NCI-H748 (cell line): ENCODE results near the gene ALKBH1.
"Not testable (repeated sequence)": the region's sequence is repeated elsewhere in the genome, so short reads cannot be mapped to it uniquely, and the experiment has no call there.

Source experiments
- DNase-seq: peaks from one replicate; lab custom pipeline; 2025; ENCODE audit not compliant: unreplicated experiment; lab: John Stamatoyannopoulos, UW

ALKBH1 gene

DNA sequence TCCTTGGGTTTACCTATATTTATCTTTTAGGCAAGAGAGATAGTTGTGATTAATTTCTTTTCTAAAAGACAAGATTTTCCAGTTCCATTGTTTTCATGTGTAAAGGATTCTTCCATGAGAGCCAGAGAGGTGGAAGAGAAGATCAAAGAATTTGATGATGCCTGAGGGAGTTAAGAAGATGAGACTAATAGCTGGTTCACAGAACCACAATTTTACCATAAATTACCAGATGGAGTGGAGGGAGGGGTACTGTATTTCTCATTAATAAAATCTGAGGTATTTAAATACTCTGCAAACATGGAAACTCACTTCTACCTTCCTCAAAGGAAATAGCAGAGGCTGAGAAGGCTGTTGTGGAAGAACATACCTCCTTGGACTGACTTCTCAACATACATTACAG is 34.6 kb downstream of the ALKBH1 start:
- no peak for DNase-seq

DNA sequence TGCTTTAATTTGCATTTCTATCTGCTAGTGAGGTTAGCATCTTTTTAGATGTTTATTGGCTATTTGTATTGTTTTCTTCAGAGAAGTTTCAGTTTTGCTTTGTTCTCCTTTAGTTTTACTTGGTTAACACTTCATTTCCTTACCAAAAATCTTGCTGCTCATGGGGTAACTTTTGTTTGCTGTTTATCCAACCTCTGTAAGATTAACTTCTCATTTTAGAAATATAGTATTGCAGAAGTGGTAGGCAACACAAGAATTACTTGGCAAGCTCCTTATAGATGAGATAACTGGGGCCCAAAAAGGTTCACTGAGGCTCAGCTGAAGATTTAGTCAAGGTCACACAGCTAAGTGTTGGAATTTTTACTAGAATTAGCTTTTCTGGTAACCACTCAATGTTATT is 40.5 kb downstream of the ALKBH1 start:
- no peak for DNase-seq

DNA sequence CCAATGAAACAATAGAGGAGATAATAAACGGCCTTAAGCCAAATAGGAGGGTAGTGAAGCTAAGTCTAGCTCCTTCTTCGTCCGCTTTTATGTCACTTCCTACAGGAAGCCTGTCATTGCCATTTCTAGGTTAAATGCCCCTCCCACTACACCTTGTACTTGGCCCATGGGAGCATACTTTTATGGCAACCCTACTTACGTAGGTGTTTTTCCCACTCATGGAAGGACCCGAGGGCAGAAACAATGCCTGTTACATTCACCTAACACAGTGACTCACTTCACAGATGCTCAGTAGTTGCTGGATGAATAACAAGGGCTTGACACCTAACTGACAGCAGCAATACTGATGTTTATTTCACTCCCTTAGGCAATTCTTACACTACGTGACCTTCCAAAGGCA is 44.5 kb downstream of the ALKBH1 start:
- DNase-seq: no peak

DNA sequence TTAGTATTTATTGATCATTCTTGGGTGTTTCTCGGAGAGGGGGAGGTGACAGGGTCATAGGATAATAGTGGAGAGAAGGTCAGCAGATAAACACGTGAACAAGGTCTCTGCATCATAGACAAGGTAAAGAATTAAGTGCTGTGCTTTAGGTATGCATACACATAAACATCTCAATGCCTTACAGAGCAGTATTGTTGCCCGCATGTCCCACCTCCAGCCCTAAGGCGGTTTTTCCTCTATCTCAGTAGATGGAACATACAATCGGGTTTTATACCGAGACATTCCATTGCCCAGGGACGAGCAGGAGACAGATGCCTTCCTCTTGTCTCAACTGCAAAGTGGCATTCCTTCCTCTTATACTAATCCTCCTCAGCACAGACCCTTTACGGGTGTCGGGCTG is 46.3 kb downstream of the ALKBH1 start:
- not testable (repeated sequence) for DNase-seq

DNA sequence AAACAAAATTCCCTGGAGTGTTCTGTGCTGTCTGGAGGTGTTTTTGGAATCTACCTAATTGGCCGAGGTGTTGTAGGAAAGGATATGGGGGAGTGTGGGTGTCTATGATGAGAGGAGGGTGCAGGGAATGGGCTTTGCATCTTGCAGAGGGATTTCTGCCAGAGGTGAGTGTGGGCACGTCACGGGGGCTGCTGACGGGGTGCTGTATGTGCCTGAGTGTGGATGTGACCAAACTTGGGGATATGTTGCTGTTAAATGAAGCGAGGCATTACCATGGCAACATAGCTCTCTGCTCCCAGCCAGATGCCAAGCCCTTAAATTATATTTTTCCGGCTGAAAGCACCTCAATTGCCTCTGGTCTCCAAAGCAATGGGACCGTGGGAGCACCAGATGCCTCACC is 47.1 kb downstream of the ALKBH1 start:
- peak; percentile 87 for DNase-seq

DNA sequence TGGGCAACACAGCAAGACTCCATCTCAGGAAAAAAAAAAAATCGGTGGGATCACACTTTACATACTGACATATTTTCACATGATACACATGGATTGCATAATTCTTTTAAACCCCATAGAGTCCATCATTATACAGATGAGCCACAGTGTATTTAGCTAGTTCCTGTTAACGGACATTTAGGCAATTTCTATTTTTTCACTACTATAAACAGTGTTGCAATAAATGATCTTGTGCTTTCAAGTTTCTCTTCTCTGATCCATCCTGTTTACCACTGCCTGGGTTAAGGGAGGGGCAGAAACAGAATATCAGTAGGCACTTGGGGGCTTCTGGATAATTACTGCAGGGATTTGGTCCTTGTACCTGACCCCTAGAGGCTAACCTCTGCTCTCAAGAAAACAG is 48.0 kb downstream of the ALKBH1 start:
- DNase-seq: no peak

DNA sequence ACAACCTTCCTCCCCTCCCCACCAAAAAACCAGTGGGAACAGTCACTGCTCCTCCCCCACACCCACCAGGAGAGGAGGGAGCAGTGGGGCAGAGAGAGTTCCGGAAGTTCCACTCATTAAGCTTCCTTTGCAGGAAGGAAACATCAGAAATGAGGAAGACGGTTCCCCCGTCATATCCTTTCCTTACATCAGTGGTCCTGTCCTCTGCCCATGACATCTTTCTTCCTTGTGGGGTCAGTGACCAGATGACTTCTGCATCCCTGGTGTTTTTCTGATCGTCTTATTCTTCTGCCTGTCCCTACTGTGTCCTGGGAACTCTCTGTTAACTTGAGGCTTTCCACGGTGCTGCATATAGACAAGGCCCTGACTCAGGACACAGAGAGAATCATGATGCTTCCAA is 50.5 kb downstream of the ALKBH1 start:
- DNase-seq: no peak

DNA sequence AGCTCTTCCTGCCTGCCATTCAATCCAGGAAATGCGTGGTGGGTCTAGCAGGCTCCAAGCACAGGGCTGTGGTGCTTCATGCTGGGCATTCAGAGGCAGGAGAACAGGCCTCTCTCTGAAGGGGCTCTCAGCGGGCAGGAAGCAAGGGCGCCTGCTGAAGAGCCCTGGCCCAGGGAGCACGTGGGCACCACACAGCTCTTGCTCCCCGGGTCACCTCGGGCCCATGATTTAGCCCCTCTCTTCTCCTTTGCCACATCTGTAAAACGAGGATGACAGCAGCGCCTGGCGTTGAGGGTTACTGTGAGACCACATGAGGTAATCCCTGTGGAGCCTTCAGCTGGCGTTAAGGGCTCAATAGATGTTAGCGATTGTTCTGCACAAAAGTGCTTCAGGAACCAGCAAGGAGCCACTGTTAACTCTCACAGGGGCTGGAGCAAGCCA is 53.8 kb downstream of the ALKBH1 start:
- no peak for DNase-seq

DNA sequence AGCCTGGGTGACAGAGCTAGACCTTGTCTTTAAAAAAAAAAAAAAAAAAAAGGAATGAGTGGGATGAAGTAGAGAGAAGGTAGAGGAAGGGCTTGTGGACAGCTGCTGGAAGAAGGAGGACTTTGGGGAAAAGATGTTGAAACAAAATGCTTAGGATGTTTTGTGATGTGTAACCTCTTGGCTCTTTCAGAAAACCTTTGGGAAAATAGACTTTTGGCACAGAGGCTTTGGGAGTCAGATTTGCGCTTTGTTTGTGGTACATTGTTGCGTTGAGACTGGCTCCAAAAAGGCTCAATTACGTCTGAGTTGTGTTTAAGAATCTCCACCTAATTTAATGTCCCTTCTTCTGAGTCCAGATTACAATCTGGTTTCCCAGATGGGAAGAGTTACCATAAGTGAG is 58.5 kb downstream of the ALKBH1 start:
- DNase-seq: no peak

DNA sequence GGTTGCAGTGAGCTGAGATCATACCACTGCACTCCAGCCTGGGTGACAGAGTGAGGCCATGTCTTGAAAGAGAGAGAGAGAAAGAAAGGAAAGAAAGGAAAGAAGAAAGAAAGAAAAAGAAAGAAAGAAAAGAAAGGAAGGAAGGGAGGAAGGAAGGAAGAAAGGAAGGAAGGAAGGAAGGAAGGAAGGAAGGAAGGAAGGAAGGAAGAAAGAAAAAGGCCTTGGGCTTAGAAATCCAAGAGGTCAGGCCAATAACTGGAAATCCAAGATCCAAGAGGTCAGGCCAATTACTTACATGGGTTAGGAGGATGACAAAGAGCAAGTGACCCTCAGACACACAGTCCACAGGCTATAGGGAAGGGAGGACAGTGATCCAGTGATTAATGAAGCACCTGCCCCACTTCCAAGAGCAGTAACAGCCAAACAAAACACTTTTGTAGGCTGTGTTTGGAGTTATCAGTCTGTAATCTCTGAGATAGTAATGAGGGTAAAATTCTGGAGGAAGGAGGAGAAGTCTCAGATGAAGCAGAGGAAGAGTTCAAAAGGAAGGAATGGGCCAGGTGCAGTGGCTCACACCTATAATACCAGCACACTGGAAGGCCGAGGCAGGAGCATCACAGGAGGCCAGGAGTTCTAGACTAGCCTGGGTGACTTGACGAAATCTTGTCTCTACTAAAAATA is 59.2 kb downstream of the ALKBH1 start:
- DNase-seq: no peak

DNA sequence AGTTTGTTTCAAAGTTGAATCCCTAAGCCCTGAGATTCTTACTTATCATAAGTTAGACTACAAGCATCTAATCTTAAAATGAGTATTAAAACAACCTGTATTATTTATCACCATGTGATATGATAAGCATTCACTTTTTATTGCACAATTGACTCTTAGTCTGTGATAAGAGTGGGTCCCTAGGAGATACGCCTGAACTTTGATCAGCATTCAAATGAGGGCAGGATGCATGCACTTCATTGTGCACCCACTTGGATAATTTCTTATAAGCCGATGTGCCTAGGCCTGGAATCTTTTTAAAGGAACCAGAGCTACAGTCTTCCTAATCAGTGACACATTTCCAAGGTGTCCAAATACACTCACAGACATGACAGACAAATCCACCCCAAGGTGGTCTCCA is 60.0 kb downstream of the ALKBH1 start:
- no peak for DNase-seq

DNA sequence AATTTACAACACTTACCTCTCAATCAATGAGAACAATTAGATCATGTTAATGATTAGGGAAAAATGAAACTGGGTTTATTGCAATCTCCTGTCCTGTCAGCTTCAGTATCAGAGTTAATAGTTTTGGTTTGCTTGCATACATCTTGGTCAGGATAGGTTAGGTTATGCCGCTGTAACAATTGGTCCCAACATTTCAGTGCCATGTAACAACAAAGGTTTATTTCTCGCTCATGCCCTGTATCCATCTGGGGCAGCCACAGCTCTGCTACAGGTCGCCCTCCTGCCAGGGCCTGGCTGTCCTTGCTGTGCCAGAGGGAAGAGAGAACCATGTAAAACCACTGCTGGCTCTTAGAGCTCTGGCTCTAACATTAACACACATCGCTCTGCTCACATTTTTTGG is 60.9 kb downstream of the ALKBH1 start:
- no peak for DNase-seq

DNA sequence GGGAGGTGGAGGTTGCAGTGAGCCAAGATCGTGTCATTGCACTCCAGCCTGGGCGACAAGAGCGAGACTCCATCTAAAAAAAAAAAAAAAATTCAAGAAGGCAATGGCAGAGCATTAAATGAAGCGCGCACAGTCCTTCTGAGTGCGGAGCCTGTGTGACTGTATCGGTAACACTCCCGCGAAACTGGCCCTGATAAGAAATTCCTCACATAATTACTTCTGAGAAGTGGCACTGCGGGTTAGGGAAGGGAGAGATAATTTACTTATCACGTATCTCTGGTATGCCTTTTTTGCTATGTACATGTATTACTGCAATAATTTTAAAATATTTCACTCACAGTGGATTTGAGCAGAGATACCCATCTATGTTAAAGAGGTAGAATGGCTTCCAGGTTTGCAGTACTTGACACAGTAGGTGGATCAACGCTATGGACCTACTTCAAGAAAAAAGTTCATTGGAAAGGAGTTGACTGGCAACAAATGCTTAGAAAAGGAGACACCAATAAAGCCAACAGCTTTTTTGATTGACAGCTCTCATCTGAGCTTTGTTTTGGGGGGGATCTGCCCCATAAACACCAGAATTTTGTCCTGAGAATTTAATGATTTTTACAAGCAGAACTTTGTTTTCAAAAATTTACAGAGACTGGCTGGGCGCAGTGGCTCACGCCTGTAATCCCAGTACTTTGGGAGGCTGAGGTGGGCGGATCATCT is 62.1 kb downstream of the ALKBH1 start:
- DNase-seq: no peak

DNA sequence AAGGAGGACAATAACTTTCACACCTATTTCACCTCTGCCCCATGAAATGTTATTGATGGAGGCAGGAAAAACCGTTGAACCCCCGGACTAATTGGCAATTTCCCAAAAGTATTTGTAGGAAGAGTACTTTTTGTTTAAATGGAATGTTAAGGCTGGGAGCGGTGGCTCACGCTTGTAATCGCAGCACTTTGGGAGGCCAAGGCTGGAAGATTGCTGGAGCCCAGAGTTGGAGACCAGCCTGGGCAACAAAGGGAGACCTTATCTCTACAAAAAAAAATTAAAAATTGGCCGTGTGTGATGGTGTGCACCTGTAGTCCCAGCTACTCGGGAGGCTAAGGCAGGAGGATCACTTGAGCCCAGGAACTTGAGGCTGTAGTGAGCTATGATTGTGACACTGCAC is 65.4 kb downstream of the ALKBH1 start:
- DNase-seq: no peak

DNA sequence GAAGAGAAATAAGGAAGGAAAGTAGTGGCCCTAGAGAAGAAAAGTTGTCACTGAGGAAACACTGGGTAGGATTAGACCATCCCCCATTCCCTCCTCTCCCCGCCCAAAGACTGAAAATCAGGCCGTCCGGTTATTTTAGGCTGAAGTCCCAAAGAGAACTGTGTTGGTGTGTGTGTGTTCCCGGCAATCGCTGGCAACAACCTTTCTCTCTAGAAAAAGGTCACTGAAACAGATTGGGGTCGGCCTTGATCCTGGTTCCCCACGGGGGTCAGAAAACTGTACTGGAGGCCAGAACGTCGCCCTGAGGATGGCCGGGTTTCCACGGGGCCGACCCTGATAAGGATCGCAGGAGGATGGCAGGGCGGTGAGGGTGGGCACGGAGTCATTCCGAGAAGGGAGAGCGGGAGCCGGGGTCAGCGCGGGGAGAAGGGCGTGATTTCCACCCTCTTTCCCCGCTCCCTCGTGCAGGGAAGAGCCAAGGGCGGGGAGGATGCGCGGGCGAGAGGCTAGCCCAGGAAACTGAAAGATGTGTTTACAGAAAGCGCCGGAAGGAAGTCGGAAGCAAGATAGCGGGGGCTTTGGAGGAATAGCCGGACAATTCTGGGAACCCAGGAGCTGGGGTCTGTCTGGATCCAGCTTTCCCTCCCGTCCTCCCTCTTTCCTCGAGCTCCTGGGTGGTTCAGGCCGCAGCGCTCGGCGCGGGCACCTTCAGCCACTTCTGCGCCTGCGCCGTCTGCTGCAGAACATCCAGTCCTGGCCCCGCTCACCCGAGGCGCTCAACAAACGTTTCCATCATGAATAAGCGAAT is 66.1 kb downstream of the ALKBH1 start:
- DNase-seq: no peak

DNA sequence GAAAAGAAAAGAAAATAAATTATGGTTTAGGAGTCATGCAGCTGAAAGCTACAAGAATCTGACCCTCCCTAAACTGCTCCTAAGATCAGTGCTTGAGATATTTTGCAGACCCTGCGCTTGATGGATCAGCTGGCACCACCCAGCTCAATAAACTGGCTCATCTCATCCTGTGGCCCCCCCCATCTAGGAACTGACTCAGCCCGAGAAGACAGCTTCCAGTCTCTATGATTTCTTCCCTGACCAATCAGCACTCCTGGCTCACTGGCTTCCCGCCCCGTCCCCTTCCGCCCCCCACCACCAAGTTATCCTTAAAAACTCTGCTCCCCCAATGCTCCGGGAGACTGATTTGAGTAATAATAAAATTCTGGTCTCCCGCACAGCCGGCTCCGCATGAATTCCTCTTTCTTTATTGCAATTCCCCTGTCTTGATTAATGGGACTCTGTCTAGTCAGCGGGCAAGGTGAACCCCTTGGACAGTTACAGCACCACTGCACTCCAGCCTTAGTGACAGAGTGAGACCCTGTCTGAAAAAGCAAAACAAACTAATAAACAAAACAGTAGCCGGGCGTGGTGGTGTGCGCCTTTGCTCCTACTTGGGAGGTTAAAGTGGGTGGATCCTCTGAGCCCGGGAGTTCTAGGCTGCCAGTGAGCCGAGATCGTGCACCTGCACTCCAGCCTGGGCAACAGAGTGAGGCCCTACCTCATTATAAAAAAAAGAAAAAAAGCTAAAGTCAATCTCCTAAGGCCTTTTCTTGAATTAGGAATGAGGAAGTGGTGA is 66.9 kb downstream of the ALKBH1 start:
- no peak for DNase-seq

DNA sequence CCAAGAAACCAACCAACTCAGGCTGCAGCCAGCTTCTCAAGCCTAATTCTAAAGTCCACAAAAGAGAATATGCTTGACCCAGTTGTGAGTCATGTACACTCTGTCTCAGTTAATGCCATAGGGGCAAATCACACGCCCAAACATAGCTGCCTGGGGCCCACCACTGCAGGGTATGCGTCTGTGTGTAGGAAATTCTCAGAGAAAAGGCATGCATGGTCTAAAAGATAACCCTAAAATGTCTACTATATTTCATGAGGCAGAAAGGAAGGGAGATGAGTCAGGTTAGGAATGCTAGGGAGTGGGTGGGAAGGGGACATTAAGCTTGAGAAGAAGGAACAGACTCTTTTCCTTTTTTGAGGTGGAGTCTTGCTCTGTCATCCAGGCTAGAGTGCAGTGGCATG is 69.1 kb downstream of the ALKBH1 start:
- no peak for DNase-seq

DNA sequence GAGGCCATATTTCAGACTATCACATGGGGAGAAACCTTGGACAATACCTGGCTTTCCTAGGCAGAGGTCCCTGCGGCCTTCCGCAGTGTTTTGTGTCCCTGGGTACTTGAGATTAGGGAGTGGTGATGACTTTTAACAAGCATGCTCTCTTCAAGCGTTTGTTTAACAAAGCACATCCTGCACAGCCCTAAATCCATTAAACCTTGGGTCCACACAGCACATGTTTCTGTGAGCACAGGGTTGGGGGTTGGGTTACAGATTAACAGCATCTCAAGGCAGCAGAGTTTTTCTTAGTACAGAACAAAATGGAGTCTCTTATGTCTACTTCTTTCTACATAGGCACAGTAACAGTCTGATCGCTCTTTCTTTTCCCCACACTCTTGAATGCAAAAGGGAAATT is 72.0 kb downstream of the ALKBH1 start:
- DNase-seq: peak; percentile 75

DNA sequence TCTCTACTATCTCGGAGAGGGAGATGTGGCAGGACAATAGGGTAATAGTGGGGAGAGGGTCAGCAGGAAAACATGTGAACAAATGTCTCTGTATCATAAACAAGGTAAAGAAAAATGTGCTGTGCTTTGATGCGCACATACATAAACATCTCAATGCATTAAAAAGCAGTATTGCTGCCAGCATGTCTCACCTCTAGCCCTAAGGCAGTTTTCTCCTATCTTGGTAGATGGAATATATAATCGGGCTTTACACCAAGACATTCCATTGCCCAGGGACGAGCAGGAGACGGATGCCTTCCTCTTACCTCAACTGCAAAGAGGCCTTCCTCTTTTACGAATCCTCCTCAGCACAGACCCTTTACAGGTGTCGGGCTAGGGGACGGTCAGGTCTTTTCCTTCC is 72.4 kb downstream of the ALKBH1 start:
- DNase-seq: not testable (repeated sequence)

DNA sequence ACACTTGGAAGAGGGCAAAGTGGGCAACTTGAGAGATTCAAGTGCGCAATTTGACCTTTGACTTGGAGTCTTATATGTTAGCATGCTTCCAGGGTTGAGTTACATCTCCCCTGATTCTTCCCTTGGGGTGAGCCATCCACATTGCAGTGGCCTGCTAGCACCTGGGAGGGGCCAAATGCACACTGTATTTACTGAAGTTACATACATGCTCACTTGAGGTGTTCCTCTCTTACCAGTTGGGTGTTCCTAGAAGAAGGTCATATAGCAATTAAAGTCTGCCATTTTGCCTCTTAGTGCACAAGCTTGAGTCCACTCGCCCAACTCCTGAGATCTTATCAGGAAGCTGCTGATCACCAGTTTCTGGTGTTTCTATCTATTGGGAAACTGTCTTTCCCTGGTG is 77.7 kb downstream of the ALKBH1 start:
- DNase-seq: no peak

DNA sequence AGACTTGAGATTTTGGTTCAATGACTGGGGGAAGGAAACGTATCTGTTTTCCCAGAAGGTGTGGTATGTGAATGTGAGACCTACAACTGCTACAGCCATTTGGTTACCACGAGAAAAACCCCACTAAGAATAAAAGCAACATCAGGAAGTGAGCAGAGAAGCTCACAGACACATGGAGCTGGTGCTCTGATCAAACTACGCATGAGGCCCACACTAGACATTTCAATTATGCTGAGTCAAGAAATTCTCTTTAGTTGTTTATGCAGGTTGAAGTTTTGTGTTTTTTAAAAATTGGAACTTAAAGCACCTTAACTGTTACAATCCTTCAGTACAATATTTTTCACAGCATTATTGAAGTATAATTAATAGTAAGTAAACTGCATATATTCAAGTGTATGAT is 82.5 kb downstream of the ALKBH1 start:
- DNase-seq: no peak
